Measurements from ENCODE around the gene BCR. TPM values are rescaled to one million over a fixed set of nuclear protein-coding genes. Genes with fewer than 3 reads are reported as not detected.
A peak's percentile ranks its signal among the peaks of the same experiment; 100 is the strongest.

BCR gene
- total and polyA plus RNA-seq, 2 of the 13 experiments (the other 11 are each of a cell fraction or from before 2014, with no cell fraction given): 19.9 to 33.6 TPM

DNA sequence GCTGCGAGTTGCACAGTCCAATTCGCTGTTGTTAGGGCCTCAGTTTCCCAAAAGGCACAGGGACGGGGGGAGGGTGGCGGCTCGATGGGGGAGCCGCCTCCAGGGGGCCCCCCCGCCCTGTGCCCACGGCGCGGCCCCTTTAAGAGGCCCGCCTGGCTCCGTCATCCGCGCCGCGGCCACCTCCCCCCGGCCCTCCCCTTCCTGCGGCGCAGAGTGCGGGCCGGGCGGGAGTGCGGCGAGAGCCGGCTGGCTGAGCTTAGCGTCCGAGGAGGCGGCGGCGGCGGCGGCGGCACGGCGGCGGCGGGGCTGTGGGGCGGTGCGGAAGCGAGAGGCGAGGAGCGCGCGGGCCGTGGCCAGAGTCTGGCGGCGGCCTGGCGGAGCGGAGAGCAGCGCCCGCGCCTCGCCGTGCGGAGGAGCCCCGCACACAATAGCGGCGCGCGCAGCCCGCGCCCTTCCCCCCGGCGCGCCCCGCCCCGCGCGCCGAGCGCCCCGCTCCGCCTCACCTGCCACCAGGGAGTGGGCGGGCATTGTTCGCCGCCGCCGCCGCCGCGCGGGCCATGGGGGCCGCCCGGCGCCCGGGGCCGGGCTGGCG lies at the start of gene BCR (continued):
- peak; percentile 29; the same call in 1 of the 2 replicates for TF ChIP-seq SAP130 (CRISPR knock-in tag; IDR thresholded peaks at IDR 0.05; ENCODE audit: low read depth)
- TF ChIP-seq ZC3H13 (CRISPR knock-in tag; IDR thresholded peaks at IDR 0.05): no peak
- TF ChIP-seq ZNF781 (CRISPR knock-in tag; IDR thresholded peaks at IDR 0.05; ENCODE audit: borderline replicate concordance, not compliant biosample characterization): no peak
- no peak for TF ChIP-seq DR1 (CRISPR knock-in tag; IDR thresholded peaks at IDR 0.05)
- TF ChIP-seq ZNF337 (CRISPR knock-in tag; IDR thresholded peaks at IDR 0.05; ENCODE audit: borderline replicate concordance, low read depth): no peak
- TF ChIP-seq ZNF432 (CRISPR knock-in tag; IDR thresholded peaks at IDR 0.05; ENCODE audit: borderline replicate concordance): no peak
- TF ChIP-seq, protein P1, sequence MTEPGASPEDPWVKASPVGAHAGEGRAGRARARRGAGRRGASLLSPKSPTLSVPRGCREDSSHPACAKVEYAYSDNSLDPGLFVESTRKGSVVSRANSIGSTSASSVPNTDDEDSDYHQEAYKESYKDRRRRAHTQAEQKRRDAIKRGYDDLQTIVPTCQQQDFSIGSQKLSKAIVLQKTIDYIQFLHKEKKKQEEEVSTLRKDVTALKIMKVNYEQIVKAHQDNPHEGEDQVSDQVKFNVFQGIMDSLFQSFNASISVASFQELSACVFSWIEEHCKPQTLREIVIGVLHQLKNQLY (CRISPR knock-in tag; IDR thresholded peaks at IDR 0.05): no peak
- TF ChIP-seq, protein P2, sequence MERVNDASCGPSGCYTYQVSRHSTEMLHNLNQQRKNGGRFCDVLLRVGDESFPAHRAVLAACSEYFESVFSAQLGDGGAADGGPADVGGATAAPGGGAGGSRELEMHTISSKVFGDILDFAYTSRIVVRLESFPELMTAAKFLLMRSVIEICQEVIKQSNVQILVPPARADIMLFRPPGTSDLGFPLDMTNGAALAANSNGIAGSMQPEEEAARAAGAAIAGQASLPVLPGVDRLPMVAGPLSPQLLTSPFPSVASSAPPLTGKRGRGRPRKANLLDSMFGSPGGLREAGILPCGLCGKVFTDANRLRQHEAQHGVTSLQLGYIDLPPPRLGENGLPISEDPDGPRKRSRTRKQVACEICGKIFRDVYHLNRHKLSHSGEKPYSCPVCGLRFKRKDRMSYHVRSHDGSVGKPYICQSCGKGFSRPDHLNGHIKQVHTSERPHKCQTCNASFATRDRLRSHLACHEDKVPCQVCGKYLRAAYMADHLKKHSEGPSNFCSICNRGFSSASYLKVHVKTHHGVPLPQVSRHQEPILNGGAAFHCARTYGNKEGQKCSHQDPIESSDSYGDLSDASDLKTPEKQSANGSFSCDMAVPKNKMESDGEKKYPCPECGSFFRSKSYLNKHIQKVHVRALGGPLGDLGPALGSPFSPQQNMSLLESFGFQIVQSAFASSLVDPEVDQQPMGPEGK (CRISPR knock-in tag; IDR thresholded peaks at IDR 0.05): peak; percentile 88
- TF ChIP-seq, protein P3, sequence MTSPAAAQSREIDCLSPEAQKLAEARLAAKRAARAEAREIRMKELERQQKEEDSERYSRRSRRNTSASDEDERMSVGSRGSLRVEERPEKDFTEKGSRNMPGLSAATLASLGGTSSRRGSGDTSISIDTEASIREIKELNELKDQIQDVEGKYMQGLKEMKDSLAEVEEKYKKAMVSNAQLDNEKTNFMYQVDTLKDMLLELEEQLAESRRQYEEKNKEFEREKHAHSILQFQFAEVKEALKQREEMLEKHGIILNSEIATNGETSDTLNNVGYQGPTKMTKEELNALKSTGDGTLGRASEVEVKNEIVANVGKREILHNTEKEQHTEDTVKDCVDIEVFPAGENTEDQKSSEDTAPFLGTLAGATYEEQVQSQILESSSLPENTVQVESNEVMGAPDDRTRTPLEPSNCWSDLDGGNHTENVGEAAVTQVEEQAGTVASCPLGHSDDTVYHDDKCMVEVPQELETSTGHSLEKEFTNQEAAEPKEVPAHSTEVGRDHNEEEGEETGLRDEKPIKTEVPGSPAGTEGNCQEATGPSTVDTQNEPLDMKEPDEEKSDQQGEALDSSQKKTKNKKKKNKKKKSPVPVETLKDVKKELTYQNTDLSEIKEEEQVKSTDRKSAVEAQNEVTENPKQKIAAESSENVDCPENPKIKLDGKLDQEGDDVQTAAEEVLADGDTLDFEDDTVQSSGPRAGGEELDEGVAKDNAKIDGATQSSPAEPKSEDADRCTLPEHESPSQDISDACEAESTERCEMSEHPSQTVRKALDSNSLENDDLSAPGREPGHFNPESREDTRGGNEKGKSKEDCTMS (CRISPR knock-in tag; conservative IDR thresholded peaks at IDR 0.05): no peak
- 0 out of 2 replicates have a peak, but pooled peaks have one; percentile 9 for TF ChIP-seq SATB2 (CRISPR knock-in tag; IDR thresholded peaks at IDR 0.05)
- TF ChIP-seq, protein P4, sequence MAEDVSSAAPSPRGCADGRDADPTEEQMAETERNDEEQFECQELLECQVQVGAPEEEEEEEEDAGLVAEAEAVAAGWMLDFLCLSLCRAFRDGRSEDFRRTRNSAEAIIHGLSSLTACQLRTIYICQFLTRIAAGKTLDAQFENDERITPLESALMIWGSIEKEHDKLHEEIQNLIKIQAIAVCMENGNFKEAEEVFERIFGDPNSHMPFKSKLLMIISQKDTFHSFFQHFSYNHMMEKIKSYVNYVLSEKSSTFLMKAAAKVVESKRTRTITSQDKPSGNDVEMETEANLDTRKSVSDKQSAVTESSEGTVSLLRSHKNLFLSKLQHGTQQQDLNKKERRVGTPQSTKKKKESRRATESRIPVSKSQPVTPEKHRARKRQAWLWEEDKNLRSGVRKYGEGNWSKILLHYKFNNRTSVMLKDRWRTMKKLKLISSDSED (CRISPR knock-in tag; IDR thresholded peaks at IDR 0.05): no peak
- TF ChIP-seq TSC22D2 (CRISPR knock-in tag; IDR thresholded peaks at IDR 0.05; ENCODE audit: borderline replicate concordance): no peak
- TF ChIP-seq, protein P5, sequence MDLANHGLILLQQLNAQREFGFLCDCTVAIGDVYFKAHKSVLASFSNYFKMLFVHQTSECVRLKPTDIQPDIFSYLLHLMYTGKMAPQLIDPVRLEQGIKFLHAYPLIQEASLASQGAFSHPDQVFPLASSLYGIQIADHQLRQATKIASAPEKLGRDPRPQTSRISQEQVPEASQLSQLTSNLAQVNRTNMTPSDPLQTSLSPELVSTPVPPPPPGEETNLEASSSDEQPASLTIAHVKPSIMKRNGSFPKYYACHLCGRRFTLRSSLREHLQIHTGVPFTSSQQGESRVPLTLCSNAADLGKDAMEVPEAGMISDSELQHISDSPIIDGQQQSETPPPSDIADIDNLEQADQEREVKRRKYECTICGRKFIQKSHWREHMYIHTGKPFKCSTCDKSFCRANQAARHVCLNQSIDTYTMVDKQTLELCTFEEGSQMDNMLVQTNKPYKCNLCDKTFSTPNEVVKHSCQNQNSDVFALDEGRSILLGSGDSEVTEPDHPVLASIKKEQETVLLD (CRISPR knock-in tag; IDR thresholded peaks at IDR 0.05; ENCODE audit: low read depth): 0 out of 2 replicates have a peak, but pooled peaks have one; percentile 49
- peak; percentile 24; the same call in 1 of the 2 replicates for TF ChIP-seq ZIK1 (CRISPR knock-in tag; IDR thresholded peaks at IDR 0.05; ENCODE audit: borderline replicate concordance, low read depth)
- TF ChIP-seq POGZ (CRISPR knock-in tag; IDR thresholded peaks at IDR 0.05): no peak
- TF ChIP-seq ZNF589 (CRISPR knock-in tag; conservative IDR thresholded peaks at IDR 0.05): no peak
- TF ChIP-seq, protein P6, sequence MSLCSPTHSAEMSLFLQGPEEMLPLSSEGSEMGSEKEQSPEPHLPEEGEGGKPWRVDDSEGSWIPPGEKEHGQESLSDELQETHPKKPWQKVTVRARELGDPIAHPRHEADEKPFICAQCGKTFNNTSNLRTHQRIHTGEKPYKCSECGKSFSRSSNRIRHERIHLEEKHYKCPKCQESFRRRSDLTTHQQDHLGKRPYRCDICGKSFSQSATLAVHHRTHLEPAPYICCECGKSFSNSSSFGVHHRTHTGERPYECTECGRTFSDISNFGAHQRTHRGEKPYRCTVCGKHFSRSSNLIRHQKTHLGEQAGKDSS (CRISPR knock-in tag; IDR thresholded peaks at IDR 0.05; ENCODE audit: borderline replicate concordance, low read depth): no peak; the same call in 1 of the 2 replicates
- no peak for TF ChIP-seq CENPX (CRISPR knock-in tag; IDR thresholded peaks at IDR 0.05)
